HepG2 (cell line): Measurements from ENCODE around the gene COPS4. TPM values are rescaled to one million over a fixed set of nuclear protein-coding genes. Genes with fewer than 3 reads are reported as not detected.
"Not testable (repeated sequence)": the region's sequence is repeated elsewhere in the genome, so short reads cannot be mapped to it uniquely, and the experiment has no call there.

Source experiments
- ATAC-seq: fragments of 200-7000 bp; cut with Tn5 transposase; 3 replicates; pipeline ENCODE4 v1.9.1; 2020; ENCODE audit warnings: mild to moderate bottlenecking, moderate library complexity
- BruUV-seq: library from RNA; stranded (reverse); fragments of 400-500 nt; replicated peaks from 2 replicates; lab custom pipeline; 2021; lab: Mats Ljungman, UMichigan
- CTCF ChIA-PET: fragments of 300-600 bp; formaldehyde crosslinking; extraction: SDS; loops from one replicate; lab custom pipeline; 2021; ENCODE audit warnings: low total read pairs, inconsistent platforms, low intra/inter-chr PET ratio; lab: Yijun Ruan, JAX
- POLR2A ChIA-PET: fragments of 350-600 bp; sonication (Branson Sonifier 250); formaldehyde crosslinking; loops from one replicate; lab custom pipeline; 2020; ENCODE audit warnings: antibody characterized with exemption, inconsistent platforms; lab: Yijun Ruan, JAX
- DNase-seq: peaks from one replicate; pipeline ENCODE4 v3.0.0-alpha.2; 2015; ENCODE audit warnings: low spot score
- FAIRE-seq: peaks from 3 replicates; lab custom pipeline; 2011; peaks lifted over from hg19 to GRCh38; lab: Jason Lieb, UNC
- H2AFZ ChIP-seq: one replicate; pipeline ENCODE4 v1.6.1; 2011; ENCODE audit warnings: low read length, inconsistent platforms
- H3K27ac ChIP-seq: fragments of 300-600 bp; 3 replicates; pipeline ENCODE4 v1.8.0; 2011; ENCODE audit warnings: mixed run types, mild to moderate bottlenecking, mixed read lengths, low read length, inconsistent platforms; ENCODE audit not compliant: insufficient read depth; ENCODE audit errors: extremely low read length
- H3K27me3 ChIP-seq, 2 experiments: fragments of 200-600 bp in 1 of 2; 2 replicates in 1 of 2; 3 replicates in 1 of 2; pipeline versions ENCODE4 v1.6.0 to v1.8.0; 2011; ENCODE audit warnings: low read length in 2 of 2, mild to moderate bottlenecking in 2 of 2, moderate library complexity in 2 of 2, inconsistent platforms in 1 of 2; ENCODE audit not compliant: insufficient read depth in 2 of 2, control insufficient read depth in 1 of 2
- H3K36me3 ChIP-seq, 2 experiments: fragments of 200-600 bp in 1 of 2; replicated peaks in 1 of 2; 2 replicates in 1 of 2; 3 replicates in 1 of 2; pipeline versions ENCODE4 v1.5.1 to v1.8.0; 2011; ENCODE audit warnings: low read length in 2 of 2, inconsistent platforms in 1 of 2; ENCODE audit not compliant: insufficient read depth in 2 of 2, control insufficient read depth in 1 of 2
- H3K4me1 ChIP-seq: 2 replicates; pipeline ENCODE4 v1.5.1; 2012; ENCODE audit warnings: low read length, inconsistent platforms; ENCODE audit not compliant: insufficient read depth
- H3K4me2 ChIP-seq: 2 replicates; pipeline ENCODE4 v1.6.0; 2011; ENCODE audit warnings: low read depth, low read length, inconsistent platforms
- H3K4me3 ChIP-seq, 3 experiments: fragments of 200-600 bp in 1 of 3; sonication (generic), shearing (Covaris generic) in 1 of 3; replicated peaks in 1 of 3; 2 replicates each; pipeline ENCODE4 v1.5.1; 2011 to 2016; ENCODE audit warnings: low read length in 3 of 3, inconsistent platforms in 2 of 3, low read depth in 2 of 3, mild to moderate bottlenecking in 2 of 3, control low read depth in 1 of 3, mixed read lengths in 1 of 3; ENCODE audit not compliant: insufficient read depth in 1 of 3
- H3K79me2 ChIP-seq: one replicate; pipeline ENCODE4 v1.6.1; 2011; ENCODE audit warnings: low read length, inconsistent platforms; ENCODE audit not compliant: insufficient read depth
- H3K9ac ChIP-seq: 2 replicates; pipeline ENCODE4 v1.6.0; 2011; ENCODE audit warnings: mild to moderate bottlenecking, low read depth, low read length, inconsistent platforms; ENCODE audit not compliant: insufficient read depth
- H3K9me3 ChIP-seq: 2 replicates; pipeline ENCODE4 v1.5.1; 2012; ENCODE audit warnings: mild to moderate bottlenecking, low read length
- H4K20me1 ChIP-seq: 2 replicates; pipeline ENCODE4 v1.6.0; 2011; ENCODE audit warnings: inconsistent platforms, mild to moderate bottlenecking, low read length, moderate library complexity; ENCODE audit not compliant: insufficient read depth
- STAG1 ChIP-seq: sonication (generic); formaldehyde crosslinking; IDR thresholded peaks from 2 replicates; pipeline ENCODE4 v1.4.0; 2020; ENCODE audit warnings: missing genetic modification reagents
- ZNF143 ChIP-seq: sonication (generic); formaldehyde crosslinking; IDR thresholded peaks from 2 replicates; pipeline ENCODE4 v1.4.0; 2020; ENCODE audit warnings: missing genetic modification reagents
- WGBS: methylation state at CpG from one replicate; pipeline ENCODE4 v1.1.6; 2017; ENCODE audit warnings: low lambda C conversion rate; 5-methylcytosine and 5-hydroxymethylcytosine counted together
- in situ Hi-C: cut with HindIII; loops from 2 replicates; pipeline ENCODE4 v1.10.0; 2017; ENCODE audit warnings: low pct_unique_long_range_greater_than_20kb; ENCODE audit not compliant: extremely low pct_ligation_motif_present
- intact Hi-C: fragments of 100-400 bp; cut with micrococcal nuclease; formaldehyde crosslinking; loops from one replicate; pipeline ENCODE4 v1.10.0; 2022; ENCODE audit not compliant: unreplicated experiment
- polyA plus RNA-seq, 8 experiments: library from polyadenylated mRNA; depleted of rRNA in 3 of 8; stranded (reverse) in 7 of 8; unstranded in 1 of 8; fragments of >200 nt; fragmentation: Illumina TruSeq in 4 of 8; extraction: Trizol in 4 of 8; gene quantifications; 2 replicates each; pipeline versions ENCODE4 v1.2.1 to v1.2.3, GENCODE V29; 2011 to 2016; ENCODE audit warnings: low read depth in 4 of 8, missing spikeins in 1 of 8, mixed read lengths in 1 of 8; ENCODE audit not compliant: insufficient read depth in 1 of 8
- total RNA-seq, 5 experiments: library from RNA; depleted of rRNA; stranded (reverse); fragments of >200 nt; fragmentation: Illumina TruSeq; extraction: Trizol; gene quantifications; 2 replicates each; pipeline ENCODE4 v1.2.3, GENCODE V29; 2016; ENCODE audit warnings: low read depth in 1 of 5

The COPS4 gene
- total and polyA plus RNA-seq, 2 of the 13 experiments (the other 11 are each of a cell fraction or from before 2014, with no cell fraction given): 28.8 to 52.5 TPM

DNA sequence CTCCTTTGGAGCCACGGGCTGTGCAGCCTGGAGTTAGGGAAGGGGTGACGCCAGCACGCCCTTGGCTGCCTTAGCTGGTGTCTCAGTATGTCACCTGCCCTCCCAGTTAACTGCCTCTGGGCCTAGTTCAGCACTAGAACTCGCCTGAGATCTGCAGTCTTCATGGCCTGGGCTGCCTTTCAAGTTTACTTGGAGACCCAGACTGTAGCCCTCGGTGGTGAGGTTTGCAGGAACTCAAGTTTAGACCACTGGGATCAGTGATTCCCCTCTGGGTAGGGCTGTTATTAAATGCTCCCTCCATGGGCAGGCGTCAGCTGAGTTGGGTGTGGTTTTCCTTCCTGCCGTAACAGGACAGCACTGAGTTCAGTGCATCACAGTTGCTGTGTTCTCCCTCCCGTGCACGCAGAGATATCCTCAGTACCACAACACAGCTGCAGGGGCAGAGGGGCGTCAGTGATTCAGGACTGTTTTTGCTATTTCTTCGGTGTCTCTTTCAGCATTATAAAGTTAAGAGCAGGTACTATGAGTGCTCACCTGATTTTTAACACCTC lies 49.0 kb downstream of the COPS4 start:
- no peak overlapping the region for H3K4me2 ChIP-seq
- intact Hi-C loops: no loop called here
- BruUV-seq: no TSS peak

DNA sequence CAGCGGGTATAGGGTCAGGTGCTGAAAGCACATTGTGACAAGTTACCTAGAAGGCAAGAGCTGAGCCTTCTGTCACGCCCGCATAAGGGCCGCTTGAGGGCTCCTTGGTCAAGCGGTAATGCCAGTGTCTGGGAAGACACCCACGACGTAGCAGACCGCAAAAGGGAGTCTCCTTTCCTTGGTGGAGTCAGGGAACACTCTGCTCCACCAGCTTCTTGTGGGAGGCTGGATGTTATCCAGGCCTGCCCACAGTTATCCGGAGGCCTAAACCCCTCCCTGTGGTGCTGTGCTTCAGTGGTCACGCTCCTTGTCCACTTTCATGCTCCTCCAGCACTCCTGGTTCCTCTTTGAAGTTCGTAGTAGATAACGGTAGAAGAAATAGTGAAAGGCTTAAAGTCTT lies 50.0 kb downstream of the COPS4 start:
- WGBS: 95% methylated on average over 12 of the region's 12 CpGs
- H2AFZ ChIP-seq, FAIRE-seq, H3K79me2 ChIP-seq, POLR2A ChIA-PET, intact Hi-C loops, H4K20me1 ChIP-seq, CTCF ChIA-PET, H3K4me1 ChIP-seq, H3K27ac ChIP-seq, in situ Hi-C loops, H3K9ac ChIP-seq, BruUV-seq, H3K9me3 ChIP-seq, H3K4me3 ChIP-seq, H3K27me3 ChIP-seq, ATAC-seq, DNase-seq, H3K4me2 ChIP-seq: not testable (repeated sequence)
- H3K36me3 ChIP-seq: peaks cover 0 to 12% of the 10 kb centered on the region in 2 experiments; a peak in 3 of 5 replicates

More for the DNA sequence above, 49.0 kb downstream of the COPS4 start:
- Histone ChIP-seq H3K36me3 (peaks cover 0 to 3% of the 10 kb centered on the region in 2 experiments; a peak in 2 of 5 replicates), H3K79me2 (no peaks in the 10 kb centered on the region)
- peak; percentile 7; the same call in 1 of the 2 replicates for TF ChIP-seq STAG1
- TF ChIP-seq ZNF143 (CRISPR knock-in tag): no peak
- TF ChIP-seq, all 625 proteins: peak for 1
- no peak for FAIRE-seq
- DNase-seq: no peak
- Histone ChIP-seq H4K20me1 (no peaks in the 10 kb centered on the region), H3K9me3 (no peaks in the 10 kb centered on the region), H3K4me1 (no peaks in the 10 kb centered on the region), H3K27ac (no peak overlapping the region), H3K4me3 (no peak overlapping the region), H2AFZ (no peak overlapping the region), H3K9ac (no peak overlapping the region), H3K27me3 (no peaks in the 10 kb centered on the region)
- ChIA-PET POLR2A (no interaction called here), CTCF (no interaction called here)
- peak; percentile 64 for ATAC-seq
- in situ Hi-C loops: no loop called here
- 75% methylated on average over 10 of the region's 11 CpGs for WGBS
